Anterior cingulate cortex (tissue), 58 donors: ENCODE results near the gene LMTK3.

Experiments used
- DNase-seq, 58 donors: peaks; one replicate each; lab custom pipeline; 2025; lab: John Stamatoyannopoulos, UW

The LMTK3 gene

DNA sequence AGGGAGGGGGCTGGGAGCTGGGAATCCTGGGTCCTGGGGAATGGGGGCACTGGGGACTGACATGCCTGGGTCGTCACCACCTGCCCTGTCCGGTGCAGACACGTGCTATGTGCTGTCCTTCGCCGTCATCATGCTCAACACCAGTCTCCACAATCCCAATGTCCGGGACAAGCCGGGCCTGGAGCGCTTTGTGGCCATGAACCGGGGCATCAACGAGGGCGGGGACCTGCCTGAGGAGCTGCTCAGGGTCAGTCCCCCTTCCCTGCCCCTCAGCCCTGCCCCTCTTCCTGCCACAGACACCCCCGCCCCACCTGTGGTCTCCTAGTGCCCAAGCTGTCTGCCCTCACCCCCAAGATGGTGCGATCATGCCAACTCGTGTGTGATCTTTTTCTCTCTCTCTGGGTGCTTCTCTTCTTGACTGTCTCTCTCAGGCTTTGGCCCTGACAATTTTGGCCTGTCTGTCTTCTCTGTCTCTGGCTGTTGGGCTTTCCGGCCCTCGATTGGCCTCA lies 37.5 kb downstream of the LMTK3 start:
- no peak for DNase-seq

DNA sequence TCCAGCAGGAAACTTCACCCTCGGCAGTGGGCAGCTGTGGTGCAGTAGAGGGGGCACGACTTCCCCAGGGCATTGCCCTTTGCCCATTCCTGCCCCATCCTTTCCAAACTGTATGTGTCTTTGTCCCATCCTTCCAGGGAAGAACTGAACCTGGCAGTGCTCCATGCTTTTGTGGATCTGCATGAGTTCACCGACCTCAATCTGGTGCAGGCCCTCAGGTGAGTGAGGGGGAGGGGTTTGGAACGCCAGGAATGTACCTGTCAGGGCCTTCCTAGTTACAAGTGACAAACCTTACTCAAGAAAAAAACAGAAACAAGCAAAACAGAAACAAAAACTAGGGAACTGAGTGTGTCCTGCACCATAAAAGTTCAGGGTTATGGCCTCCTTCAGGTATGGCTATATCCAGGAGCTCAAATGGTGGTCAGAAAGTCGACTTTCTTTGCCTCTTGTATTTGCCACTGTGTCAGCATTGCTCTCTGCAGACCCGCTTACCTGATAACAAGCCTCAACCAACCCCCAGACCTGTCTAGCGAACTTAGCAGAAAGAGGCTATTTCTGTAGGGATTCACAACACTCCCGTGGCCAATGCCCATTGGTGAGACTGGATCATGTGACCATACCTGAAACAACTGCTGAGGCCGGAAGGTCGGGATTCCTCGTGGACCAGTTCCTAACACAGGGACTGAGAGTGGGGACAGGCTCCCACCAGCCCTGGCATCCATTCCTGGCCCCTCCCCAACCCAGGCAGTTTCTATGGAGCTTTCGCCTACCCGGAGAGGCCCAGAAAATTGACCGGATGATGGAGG lies 38.3 kb downstream of the LMTK3 start:
- DNase-seq: no peak

DNA sequence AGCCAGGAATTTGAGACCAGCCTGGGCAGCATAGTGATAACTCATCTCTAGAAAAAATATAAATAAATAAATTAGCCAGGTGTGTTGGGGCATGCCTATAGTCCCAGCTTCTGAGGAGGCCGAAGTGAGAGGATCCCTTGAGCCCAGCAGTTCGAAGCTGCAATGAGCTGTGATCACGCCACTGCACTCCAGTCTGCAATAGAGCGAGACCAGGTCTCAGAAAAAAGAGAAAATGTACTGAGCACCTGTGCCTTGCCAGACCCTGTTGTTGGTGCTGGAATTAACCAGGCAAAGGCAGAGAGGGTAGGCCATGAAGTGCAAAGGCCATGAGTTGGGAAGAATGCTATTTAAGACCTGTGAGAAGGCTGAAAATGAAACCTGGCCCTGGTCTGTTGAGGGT lies 39.8 kb downstream of the LMTK3 start:
- no peak for DNase-seq

DNA sequence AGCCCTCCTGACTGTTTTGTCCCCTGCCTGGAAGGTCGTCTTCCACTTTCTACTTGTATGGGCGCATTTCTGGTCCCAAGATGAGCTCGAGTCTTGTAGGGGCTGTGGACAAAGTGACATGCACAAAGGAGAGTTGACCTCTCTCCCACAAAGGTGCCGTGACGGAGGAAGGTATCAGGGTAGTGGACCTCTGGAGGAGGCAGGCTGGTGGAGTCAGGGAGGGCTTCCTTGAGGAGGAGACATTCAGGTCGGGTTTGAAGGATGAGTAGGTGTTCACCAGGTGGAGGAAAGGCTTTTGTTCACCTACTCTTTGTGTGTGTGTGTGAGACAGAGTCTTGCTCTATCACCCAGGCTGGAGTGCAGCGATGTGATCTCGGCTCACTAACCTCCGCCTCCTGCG lies 40.8 kb downstream of the LMTK3 start:
- DNase-seq: no peak

DNA sequence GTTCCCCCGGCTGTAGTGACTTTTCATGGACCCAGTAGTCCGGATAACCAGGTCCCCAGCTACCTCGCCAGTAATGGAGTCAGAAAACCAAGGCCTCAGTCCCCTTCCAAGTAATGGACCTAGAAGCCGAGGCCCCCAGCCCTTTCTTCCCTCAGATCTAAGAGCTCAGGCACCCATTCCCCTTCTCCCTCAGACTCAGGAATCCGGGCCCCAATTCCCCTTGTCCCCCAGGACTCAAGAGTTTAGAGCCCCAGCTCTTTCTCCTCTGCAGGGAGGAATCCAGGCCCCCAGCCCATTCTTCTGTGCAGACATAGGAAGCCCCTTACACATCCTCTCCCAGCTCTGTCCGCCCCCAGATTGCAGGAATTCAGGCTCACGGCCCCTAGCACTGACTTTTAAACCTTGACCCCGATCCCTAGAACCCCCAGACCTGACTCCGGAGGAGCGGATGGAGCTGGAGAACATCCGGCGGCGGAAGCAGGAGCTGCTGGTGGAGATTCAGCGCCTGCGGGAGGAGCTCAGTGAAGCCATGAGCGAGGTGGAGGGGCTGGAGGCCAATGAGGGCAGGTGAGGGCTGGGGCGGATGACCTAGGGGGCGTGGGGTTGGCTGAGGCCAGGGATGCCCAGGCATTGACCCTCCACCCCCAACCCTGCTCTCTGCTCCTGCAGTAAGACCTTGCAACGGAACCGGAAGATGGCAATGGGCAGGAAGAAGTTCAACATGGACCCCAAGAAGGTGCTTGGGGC lies 41.5 kb downstream of the LMTK3 start:
- no peak for DNase-seq

DNA sequence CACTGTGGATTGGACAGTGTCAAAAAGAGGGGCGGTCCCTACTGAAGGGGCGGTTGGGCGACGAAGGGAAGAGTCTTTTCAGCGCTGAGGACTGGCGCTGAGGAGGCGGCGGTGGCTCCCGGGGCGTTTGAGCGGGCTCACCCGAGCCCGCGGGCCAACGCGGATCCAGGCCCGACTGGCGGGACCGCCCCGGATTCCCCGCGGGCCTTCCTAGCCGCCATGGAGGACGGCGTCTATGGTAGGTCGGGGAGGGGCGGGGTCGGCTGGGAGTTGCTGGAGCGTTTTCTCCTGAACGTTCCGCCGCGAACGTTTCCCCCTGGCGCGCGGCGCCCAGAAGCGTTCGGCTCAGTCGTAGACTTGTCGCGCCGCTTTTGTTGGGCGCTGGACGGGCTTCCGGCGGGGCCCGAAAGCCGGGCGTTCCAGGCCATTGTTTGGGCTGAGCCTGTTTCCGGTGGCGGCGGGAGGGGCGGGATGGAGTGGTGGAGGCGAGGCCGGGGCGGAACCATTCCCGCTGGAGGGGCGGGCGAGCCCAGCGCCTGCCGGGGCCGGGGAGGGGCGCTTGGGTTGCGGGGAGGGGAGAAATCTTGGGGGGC lies 42.2 kb downstream of the LMTK3 start, which contains the start of gene CYTH2:
TSS of gene CYTH2 (plus strand) at position 81 of the 593 bp plus-strand sequence. CDS start at position 220, 139 bp downstream.
- peak in 57 of 58 donors; percentile 43 to 91 (median 80) for DNase-seq

DNA sequence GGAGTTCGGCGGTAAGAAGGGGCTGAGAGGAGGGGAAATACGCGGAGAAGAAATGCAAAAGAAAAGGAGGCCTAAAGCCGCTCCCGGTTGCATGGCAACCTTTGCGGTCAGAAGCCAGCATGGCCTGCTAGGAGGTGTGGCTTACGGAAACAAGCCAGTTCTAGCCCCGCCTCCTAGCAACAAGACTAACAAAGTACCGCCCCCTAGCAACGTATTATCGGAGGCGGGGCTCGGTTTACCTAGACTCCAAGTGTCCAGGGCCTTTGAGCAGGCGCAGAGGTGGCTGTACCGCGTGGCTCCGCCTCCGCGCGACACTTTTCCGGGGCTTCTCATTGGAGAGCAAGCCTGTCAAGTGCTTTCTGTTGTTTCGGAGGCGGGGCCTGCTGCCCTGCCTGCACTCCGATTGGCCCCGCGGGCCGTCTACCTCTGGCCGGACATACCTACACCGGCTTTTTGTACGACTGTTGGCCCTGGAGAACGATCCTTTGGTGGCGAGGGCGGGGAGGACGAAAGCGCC lies 42.8 kb downstream of the LMTK3 start:
- DNase-seq: peak; percentile 94 to 100 (median 100)

DNA sequence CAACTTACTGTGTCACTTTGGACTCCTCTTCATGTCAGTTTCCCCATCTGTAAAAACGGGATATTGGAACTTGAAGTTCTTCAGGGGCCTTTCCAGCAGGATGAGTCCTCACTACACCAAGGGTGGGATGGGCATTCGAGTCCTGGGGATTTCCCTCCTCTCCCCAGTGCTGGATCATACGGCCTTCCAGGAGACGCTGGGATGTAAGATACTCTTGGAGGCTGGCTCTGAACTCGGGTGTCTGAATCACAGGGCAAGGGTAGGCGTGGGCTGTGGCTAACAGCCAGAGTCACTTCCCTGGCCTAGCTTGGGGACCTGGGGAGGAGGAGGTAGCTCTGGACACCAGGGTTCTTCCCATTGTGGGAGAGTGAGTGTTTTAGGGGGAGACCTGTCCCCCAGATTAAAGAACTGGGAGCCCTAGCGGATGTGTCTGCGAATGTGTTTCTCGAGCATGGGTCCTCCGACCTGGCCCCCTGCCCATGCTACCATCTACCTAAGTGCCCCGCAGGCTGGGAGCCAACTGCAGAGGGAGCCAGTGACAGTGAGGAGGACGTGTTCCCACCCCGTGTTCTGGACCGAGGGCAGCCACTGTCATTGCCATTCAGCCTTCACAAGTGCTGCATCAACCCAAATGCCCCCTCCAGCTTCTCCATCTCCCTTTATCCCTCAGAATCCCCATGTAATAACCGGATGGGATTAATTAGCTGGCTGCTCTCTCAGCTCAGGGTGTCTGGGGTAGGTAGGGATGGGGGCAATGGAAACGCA lies 44.9 kb downstream of the LMTK3 start:
- no peak for DNase-seq

DNA sequence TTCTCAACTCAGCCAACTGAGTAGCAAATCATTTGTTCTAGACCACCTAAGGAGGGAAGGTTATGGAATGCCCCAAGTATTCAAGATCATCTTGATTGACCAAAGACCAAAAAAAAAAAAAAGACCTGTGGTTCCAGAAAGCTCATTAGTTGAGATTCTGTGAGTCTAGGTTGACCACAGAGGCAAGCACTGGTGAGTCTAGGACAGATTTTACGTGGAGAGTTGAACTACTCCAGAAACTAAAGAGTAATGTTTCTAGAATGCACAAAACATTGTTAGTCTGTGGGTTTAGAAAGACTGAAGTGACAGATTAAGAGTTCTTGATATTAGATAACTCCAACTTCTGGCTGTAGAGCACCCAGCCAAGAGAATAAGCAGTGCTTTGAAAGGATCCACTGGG lies 46.4 kb downstream of the LMTK3 start:
- no peak for DNase-seq

DNA sequence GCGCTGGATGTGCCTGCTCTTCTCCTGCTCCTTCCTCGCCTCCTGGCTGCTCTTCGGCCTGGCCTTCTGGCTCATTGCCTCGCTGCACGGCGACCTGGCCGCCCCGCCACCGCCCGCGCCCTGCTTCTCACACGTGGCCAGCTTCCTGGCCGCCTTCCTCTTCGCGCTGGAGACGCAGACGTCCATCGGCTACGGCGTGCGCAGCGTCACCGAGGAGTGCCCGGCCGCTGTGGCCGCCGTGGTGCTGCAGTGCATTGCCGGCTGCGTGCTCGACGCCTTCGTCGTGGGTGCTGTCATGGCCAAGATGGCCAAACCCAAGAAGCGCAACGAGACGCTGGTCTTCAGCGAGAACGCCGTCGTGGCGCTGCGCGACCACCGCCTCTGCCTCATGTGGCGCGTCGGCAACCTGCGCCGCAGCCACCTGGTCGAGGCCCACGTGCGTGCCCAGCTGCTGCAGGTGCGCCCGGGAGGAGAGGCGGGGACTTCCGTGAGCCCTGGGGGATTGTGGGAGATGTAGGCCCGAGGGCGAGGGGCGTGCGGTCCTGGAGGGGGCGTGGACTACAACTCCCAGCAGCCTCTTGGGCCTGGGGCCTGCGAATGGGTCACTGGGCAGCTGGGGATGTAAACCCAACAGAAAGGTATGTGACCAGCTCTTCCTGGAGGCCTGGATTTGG lies 49.5 kb downstream of the LMTK3 start:
- DNase-seq: no peak

DNA sequence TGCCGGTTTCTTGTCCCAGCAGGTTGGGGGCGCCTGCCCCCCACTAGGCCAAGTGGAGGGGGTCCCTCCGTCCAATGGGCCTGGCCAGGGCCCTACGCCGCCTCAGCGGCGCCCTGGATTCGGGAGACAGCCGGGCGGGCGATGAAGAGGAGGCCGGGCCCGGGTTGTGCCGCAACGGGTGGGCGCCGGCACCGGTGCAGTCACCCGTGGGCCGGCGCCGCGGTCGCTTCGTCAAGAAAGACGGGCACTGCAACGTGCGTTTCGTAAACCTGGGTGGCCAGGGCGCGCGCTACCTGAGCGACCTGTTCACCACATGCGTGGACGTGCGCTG lies 50.0 kb downstream of the LMTK3 start:
- DNase-seq: no peak

DNA sequence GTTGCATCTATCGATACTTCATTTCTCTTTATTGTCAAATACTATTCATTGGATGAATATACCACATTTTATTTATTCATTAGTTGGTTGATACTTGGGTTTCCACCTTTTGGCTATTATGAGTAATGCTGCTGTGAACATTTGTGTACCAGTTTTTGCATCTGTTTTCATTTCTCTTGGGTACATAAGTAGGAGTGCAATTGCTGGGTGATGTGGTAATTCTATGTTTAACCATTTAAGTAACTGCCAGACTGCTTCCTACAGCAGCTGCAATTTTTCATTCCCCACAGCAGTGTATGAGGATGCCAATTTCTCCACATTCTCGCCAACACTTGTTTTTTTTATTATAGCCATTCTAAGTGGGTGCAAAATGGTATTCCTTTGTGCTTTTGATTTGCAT lies 53.6 kb downstream of the LMTK3 start:
- no peak for DNase-seq

DNA sequence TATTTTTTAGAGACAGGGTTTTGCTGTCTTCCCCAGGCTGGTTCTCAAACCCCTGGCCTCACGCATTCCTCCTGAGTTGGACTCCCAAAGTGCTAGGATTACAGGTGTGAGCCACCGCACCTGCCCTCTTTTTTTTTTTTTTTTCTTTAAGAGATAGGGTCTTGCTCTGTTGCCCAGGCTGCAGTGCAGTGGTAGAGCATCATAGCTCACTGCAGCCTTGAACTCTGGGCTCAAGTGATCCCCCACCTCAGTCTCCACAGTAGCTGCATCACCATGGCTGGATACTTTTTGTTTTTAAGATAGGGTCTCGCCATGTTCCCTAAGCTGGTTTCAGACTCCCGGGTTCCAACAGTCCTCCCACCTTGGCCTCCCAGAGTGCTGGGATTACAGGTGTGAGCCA lies 54.8 kb downstream of the LMTK3 start:
- DNase-seq: no peak

DNA sequence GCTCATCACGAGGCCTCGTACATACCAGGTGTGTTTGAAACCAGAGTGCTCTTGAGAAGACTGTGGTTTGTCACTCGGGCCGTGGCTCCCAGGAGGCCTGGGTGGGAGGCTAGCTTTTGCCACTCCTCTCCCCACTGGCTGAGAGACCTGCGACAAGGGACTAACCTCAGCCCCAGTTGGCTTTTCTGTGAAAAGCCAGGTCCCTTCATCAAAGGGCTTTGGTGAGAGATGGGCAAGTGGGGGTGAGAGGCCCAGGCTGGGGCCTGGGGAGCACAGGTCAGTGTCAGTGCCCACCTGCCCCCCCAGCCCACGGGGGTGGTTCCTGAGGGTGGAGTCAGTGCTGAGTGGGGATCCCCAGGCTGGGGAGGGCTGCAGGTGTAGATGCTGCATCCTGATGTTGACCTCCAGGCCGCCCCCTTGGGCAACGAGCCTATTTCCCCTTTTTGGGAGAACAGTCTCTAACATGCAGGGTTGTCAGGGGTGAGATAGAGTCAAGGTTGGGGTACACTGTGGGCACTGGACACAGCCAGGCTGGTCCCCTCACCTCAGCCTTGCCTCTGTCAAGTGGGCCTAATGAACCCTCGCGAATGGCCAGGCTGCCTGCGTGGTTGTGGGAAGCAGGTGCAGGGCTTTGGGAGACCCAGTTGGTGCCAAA lies 55.6 kb downstream of the LMTK3 start:
- no peak for DNase-seq

DNA sequence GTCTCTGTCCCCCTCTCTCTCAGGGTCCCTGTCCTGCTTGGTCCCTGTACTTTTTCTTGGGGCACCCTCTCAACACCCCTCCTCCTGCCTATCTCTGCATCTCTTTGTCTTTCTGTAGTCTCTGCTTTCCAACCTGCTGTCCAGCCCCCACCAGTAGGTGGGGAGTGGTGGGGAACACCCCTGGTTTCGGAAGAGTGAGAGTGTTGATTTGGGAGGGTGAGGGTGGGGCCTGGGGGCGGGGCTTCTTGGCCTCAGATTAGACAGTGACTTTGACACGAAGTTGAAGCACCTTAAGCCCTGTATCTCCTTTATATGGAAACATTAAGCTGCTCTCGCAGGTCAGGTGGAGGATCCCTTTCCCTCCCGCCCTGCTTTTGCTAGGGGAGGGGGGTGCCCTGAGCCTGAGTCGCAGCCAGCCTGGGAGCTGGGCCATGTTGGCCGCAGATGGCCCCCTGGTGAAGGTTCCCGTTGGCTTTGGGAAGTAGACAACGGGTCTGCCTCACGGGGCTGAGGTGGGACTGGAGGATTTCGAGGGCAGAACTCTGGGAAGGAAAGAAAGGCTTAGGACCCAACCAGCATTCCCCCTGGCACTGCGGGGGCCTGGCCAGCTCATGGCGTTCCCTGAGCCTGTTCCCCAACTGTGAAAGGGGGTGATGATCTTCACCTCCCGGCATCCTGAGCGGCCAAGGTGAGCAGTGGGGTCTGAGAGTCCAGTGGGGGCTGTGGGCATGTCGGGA lies 56.3 kb downstream of the LMTK3 start, which contains the start of gene KCNJ14:
TSS of gene KCNJ14 (plus strand) at position 404 of the 737 bp plus-strand sequence. CDS start 6,151 bp downstream, outside the sequence.
- DNase-seq: peak in 22 of 58 donors; percentile 5 to 46 (median 18)

DNA sequence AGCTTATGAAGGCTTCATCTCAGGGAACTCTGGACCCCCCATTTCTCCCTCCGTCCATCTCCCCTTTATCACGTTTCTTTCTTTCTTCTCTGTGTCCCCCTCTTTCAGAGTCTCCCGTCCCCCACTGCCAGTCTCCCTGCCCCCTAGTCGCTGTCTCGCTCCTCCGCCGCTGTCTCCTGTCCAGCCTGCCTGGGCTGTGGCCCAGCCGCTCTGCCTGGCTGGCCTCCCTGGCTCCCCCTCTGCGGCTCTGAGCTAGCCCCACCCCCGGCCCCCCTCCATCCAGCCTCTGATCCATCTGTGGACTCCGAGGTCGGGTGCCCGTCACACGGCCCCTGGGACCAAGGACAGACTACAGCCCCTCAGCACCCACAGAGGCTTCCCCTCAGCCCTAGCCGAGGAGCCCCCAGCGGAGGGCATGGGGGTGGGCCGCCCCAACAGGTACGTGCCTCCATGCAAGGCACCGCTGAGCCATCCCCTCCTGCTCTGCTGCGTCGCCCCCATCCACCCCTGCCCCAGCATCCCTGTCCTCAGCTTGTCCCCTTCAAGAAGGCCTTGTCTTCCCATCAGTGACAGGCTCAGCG lies 57.4 kb downstream of the LMTK3 start:
- DNase-seq: peak in 25 of 58 donors; percentile 6 to 69 (median 28)

DNA sequence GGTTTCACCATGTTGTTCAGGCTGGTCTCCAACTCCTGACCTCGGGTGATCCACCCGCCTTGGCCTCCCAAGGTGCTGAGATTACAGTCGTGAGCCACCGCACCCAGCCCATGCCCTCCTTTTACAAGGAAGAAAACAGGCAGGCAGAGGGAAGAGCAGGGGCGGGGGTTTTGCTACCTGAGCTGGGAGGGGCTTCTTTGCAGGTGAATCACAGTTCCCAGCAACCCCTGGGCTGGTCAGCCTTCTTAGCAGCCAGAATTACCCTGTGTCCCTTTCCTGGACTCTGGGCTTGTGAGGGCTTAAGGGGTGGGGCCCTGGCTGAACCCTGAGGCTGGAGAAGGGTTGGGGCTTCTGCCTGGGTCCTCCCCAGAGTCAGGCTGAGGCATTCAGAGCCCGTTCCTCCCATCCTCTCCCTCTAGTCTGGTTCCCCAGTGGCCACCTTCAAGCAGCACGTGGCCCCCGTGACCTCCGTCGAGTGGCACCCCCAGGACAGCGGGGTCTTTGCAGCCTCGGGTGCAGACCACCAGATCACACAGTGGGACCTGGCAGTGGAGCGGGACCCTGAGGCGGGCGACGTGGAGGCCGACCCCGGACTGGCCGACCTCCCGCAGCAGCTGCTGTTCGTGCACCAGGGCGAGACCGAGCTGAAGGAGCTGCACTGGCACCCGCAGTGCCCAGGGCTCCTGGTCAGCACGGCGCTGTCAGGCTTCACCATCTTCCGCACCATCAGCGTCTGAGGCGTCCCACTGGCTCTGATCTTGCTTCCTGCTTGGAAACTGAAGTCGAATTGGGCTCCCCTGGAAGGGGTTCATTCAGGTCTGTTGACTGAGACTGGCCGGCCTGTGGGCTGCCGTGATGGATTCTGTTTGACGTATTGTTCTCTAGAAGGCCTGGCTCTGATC lies 59.1 kb downstream of the LMTK3 start:
- peak in 1 of 58 donors; percentile 7 for DNase-seq
